IPS-NIHi11 (cell line): Measurements from ENCODE around the gene GCDH.
"Not testable (repeated sequence)": the region's sequence is repeated elsewhere in the genome, so short reads cannot be mapped to it uniquely, and the experiment has no call there.

Experiments
- DNase-seq: peaks from one replicate; pipeline ENCODE4 v3.0.0; 2012; ENCODE audit warnings: mixed read lengths, low spot score

GCDH gene

GRCh38 chr19:12907166-12907565 is 16.2 kb downstream of the GCDH start:
- DNase-seq = no peak

GRCh38 chr19:12912571-12912970 is 21.6 kb downstream of the GCDH start:
- DNase-seq = no peak

- peak; percentile 68 for DNase-seq
Measured at GRCh38 chr19:12913011-12913561, 22.1 kb downstream of the GCDH start.

GRCh38 chr19:12913851-12914690 is 23.1 kb downstream of the GCDH start:
- DNase-seq = no peak

GRCh38 chr19:12915860-12916259 is 24.9 kb downstream of the GCDH start:
- DNase-seq = not testable (repeated sequence)

- no peak for DNase-seq
Measured at GRCh38 chr19:12918253-12918652, 27.3 kb downstream of the GCDH start.

GRCh38 chr19:12921047-12921446 is 30.1 kb downstream of the GCDH start:
- DNase-seq = no peak

- DNase-seq = no peak
Measured at GRCh38 chr19:12922959-12923358, 32.0 kb downstream of the GCDH start.

- DNase-seq = no peak
Measured at GRCh38 chr19:12924621-12925310, 33.8 kb downstream of the GCDH start.

GRCh38 chr19:12930002-12930645 is 39.2 kb downstream of the GCDH start:
- no peak for DNase-seq

GRCh38 chr19:12932392-12933286 is 41.7 kb downstream of the GCDH start:
- DNase-seq = no peak

- DNase-seq = peak; percentile 90
Measured at GRCh38 chr19:12933287-12934072, 42.5 kb downstream of the GCDH start, which contains the start of gene FARSA. Gene FARSA, minus strand, starts transcription at chr19:12933711. Its CDS starts 15 bp downstream, at chr19:12933696.

- DNase-seq = no peak
Measured at GRCh38 chr19:12935071-12935470, 44.1 kb downstream of the GCDH start.

- DNase-seq = no peak
Measured at GRCh38 chr19:12936582-12936981, 45.6 kb downstream of the GCDH start.

GRCh38 chr19:12937093-12937926 is 46.4 kb downstream of the GCDH start:
- DNase-seq = peak; percentile 41

- DNase-seq = peak; percentile 95
Measured at GRCh38 chr19:12937927-12938778, 47.2 kb downstream of the GCDH start, which contains the start of gene CALR. Gene CALR, plus strand, starts transcription at chr19:12938609. Its CDS starts 71 bp downstream, at chr19:12938680.

GRCh38 chr19:12938779-12939601 is 48.0 kb downstream of the GCDH start:
- DNase-seq = no peak

GRCh38 chr19:12939975-12940423 is 49.0 kb downstream of the GCDH start:
- DNase-seq = no peak
